ENCODE data around the gene SDCCAG8.

Gene SDCCAG8

DNA sequence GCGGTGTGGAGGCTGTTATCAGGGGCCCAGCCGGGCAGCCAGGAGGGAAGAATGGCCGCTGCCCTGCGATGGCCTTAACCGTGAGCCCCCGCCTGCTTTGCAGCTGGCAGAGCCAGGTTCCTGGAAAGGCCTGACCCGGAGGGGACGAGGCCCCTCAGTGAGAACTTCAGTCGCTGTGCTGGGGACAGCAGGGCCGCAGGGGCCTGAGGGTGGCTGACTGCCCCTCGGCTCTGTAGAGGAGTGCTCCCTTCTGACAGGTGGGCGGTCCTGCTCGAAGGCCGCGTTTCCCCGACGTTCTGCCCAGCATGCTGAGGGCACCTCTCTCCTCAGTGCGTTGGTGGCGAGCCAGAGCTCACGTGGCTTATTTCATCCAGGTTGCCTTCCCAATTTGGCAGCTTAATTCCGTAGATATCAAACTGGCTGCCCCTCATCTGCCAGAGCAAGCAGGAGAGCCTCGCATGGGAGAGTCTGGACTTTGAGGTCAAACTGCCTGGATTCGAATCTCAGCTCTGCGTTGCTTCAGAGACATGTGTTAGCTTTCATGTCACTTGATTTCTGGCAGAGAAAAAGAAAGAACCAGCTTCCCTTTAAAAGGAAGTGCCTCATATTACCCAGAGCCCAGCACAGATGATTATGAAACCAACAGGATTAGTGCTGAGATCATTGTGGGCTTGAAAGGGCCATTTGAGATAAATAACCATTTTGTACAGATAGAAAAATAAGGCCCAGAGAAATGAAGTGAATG, 239.8 kb downstream of the SDCCAG8 start:
- Mint-ChIP-seq H3K4me3 (no peak overlapping the region), H3K27me3 (no peaks in the 10 kb centered on the region), H3K9me3 (no peaks in the 10 kb centered on the region), H3K27ac (peak overlapping the region in 1 of 2 donors; percentile 81), H3K4me1 (ENCODE audit: low read depth in 2 of 2) (peaks cover 5 to 6% of the 10 kb centered on the region in 2 donors), H3K36me3 (ENCODE audit: insufficient read depth) (peaks cover 20% of the 10 kb centered on the region)
- ATAC-seq (replicated peaks) (no peak), DNase-seq (no peak)

DNA sequence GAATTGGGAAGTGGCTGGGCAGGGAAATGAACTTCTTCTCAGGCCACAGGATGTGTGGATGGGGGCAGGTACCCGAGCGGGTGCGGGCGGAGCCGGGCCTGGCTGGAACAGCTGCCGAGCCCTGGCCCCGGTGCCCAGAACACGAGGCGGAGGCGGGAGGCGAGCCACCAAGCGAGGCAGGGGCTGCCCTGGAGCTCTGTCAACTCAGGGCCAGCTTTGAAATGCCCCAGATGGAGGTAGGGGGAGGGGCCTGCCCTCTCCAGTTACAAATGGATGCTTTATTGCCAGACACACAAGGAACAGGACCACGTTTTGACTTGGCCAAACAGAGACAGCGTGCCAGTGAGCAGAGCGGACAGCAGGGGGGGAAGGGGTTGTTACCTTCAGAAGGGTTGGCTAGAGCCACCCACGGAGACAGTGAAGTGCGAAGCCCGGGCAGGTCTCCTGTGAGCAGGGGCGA, 240.4 kb downstream of the SDCCAG8 start:
- H3K27ac Mint-ChIP-seq = peak overlapping the region; percentile 28 to 81
- H3K27me3 Mint-ChIP-seq = no peaks in the 10 kb centered on the region
- peak overlapping the region in 1 of 2 donors; percentile 10 for H3K4me3 Mint-ChIP-seq
- peaks cover 5 to 6% of the 10 kb centered on the region in 2 donors for H3K4me1 Mint-ChIP-seq (ENCODE audit: low read depth in 2 of 2)
- no peaks in the 10 kb centered on the region for H3K9me3 Mint-ChIP-seq
- peaks cover 20% of the 10 kb centered on the region for H3K36me3 Mint-ChIP-seq (ENCODE audit: insufficient read depth)
- ATAC-seq (replicated peaks) = no peak
- no peak for DNase-seq

DNA sequence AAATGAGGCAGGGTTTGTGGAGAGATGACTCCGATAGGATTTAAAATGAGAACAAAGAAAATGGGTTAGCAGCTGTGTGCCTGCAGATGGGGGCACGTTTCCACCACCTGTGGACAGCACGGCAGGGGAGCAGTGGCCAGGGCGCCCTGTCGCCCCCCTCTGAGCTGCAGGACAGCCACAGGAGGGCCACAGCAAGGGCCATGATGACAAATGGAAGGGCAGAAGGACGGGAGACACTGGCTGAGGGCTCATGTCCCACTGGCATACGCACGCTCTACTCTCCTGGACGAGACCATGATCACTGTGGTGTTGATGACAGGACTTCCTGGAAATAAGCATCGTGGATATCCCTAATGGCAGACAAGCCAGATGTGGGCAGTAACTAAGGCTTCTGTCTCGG, 241.0 kb downstream of the SDCCAG8 start:
- ATAC-seq (replicated peaks) (no peak), DNase-seq (no peak)
- peak overlapping the region in 1 of 2 donors; percentile 81 for H3K27ac Mint-ChIP-seq
- H3K4me1 Mint-ChIP-seq (ENCODE audit: low read depth in 2 of 2) = peaks cover 5 to 6% of the 10 kb centered on the region in 2 donors
- H3K36me3 Mint-ChIP-seq (ENCODE audit: insufficient read depth) = peaks cover 20% of the 10 kb centered on the region
- H3K27me3 Mint-ChIP-seq = no peaks in the 10 kb centered on the region
- no peak overlapping the region for H3K4me3 Mint-ChIP-seq
- H3K9me3 Mint-ChIP-seq = no peaks in the 10 kb centered on the region

DNA sequence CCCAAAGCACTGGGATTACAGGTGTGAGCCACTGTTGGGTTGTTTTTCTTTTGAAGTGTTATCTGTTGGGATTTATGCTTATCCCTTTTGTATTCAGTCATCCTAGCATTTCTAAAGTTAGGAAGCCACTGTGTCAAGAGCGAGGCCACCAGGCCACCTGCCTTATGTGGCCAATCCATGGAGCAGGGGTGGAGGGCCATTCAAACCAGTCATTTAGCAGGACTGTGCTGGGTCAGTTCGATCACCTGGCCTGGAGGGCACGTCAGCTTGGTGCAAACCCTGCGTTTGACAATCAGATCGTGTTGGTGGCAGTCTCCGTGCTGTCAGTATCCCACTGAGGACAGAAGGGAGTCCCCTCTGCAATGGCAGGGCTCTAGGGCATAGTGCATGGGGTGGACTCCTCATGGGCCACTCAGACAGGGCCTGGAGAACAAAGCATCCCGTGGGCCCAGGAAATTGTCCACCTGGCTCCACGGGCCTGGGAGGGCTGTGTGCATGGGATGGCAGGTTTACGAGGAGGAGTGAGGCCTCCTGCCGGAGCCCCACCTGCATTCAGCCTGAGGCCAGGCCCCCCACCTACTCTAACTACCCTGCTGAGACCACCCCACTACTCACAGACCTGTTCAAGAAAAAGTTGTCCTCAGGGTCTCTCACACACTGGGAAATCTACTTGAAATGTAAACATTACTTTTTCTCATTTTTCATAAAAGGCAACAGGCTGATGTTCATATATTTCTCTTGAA, 242.3 kb downstream of the SDCCAG8 start:
- Mint-ChIP-seq H3K4me3 (no peak overlapping the region), H3K4me1 (ENCODE audit: low read depth in 2 of 2) (peaks cover 5 to 6% of the 10 kb centered on the region in 2 donors), H3K9me3 (no peaks in the 10 kb centered on the region), H3K27ac (peak overlapping the region; percentile 13 to 46), H3K27me3 (no peaks in the 10 kb centered on the region), H3K36me3 (ENCODE audit: insufficient read depth) (peaks cover 22% of the 10 kb centered on the region)
- DNase-seq (no peak), ATAC-seq (replicated peaks) (no peak)

GRCh38 chr1:243499248-243499647, 243.4 kb downstream of the SDCCAG8 start:
- H3K36me3 Mint-ChIP-seq (ENCODE audit: insufficient read depth) = peaks cover 28% of the 10 kb centered on the region
- no peak overlapping the region for H3K27ac Mint-ChIP-seq
- H3K9me3 Mint-ChIP-seq = no peaks in the 10 kb centered on the region
- no peak for DNase-seq
- no peak overlapping the region for H3K4me3 Mint-ChIP-seq
- no peaks in the 10 kb centered on the region for H3K27me3 Mint-ChIP-seq
- H3K4me1 Mint-ChIP-seq (ENCODE audit: low read depth in 2 of 2) = peaks cover 5 to 6% of the 10 kb centered on the region in 2 donors
- ATAC-seq (replicated peaks) = no peak

DNA sequence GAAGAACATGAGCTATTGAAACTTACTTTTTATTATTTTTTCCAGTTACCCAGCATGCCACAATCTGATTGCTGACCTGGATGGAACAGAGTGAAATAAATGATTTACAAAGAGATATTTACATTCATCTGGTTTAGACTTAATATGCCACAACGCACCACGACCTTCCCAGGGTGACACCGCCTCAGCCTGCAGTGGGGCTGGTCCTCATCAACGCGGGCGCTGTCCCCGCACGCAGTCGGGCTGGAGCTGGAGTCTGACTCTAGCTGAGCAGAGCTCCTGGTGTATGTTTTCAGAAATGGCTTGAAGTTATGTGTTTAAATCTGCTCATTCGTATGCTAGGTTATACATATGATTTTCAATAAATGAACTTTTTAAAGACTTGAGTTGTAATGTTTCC, 243.9 kb downstream of the SDCCAG8 start:
- ATAC-seq (replicated peaks) (no peak), DNase-seq (no peak)
- H3K4me3 Mint-ChIP-seq = no peak overlapping the region
- H3K27ac Mint-ChIP-seq = no peak overlapping the region
- H3K4me1 Mint-ChIP-seq (ENCODE audit: low read depth in 2 of 2) = peaks cover 5 to 6% of the 10 kb centered on the region in 2 donors
- H3K27me3 Mint-ChIP-seq = no peaks in the 10 kb centered on the region
- H3K9me3 Mint-ChIP-seq = no peaks in the 10 kb centered on the region
- H3K36me3 Mint-ChIP-seq (ENCODE audit: insufficient read depth) = peaks cover 29% of the 10 kb centered on the region

DNA sequence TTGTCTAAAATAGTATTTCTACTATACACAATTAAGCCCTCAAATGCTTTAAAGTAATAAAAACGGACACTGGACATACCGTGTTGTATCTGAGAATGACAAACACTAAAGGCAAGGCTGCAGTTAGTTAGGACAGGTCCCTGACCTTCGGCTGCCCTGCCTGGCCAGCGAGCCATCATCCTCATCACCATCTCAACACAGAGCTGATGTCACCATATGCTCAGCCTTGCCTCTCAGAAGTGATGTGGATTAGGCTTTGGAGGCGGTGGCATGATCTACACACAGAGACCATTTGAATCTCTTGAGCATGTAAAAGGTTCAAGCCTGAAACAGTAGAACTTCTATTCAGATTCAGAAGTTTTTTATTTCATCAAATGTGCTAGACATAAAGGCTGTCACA, 244.7 kb downstream of the SDCCAG8 start:
- Mint-ChIP-seq H3K4me1 (ENCODE audit: low read depth in 2 of 2) (peaks cover 5 to 6% of the 10 kb centered on the region in 2 donors), H3K27me3 (no peaks in the 10 kb centered on the region), H3K9me3 (no peaks in the 10 kb centered on the region), H3K27ac (no peak overlapping the region), H3K36me3 (ENCODE audit: insufficient read depth) (peaks cover 36% of the 10 kb centered on the region), H3K4me3 (no peak overlapping the region)
- DNase-seq (no peak), ATAC-seq (replicated peaks) (no peak)

- DNase-seq = no peak
- Mint-ChIP-seq H3K4me1 (ENCODE audit: low read depth in 2 of 2) (peaks cover 4 to 5% of the 10 kb centered on the region in 2 donors), H3K36me3 (ENCODE audit: insufficient read depth) (peaks cover 37% of the 10 kb centered on the region), H3K27me3 (no peaks in the 10 kb centered on the region), H3K4me3 (no peak overlapping the region), H3K9me3 (no peaks in the 10 kb centered on the region), H3K27ac (no peak overlapping the region)
- no peak for ATAC-seq (replicated peaks)
Observed at GRCh38 chr1:243501002-243501401, 245.2 kb downstream of the SDCCAG8 start.

DNA sequence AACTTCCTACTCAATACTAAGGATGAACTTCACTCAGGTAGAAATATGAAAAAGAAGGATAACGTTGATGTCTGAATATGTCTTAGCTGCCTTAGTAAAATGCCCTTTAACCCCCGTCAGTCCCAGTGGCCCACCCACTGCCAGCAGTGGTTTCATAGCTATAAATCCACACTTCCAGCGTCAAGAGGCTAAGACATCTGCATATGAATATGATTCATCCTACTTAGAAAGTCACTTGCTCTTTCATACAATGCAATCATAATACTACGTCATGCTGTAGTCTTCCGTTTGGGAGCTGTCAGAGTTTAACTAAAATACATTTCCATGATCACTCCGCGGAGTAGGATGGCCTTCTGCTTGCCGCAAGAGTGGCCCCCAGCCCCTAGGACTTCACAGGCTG, 247.3 kb downstream of the SDCCAG8 start:
- Mint-ChIP-seq H3K4me1 (ENCODE audit: low read depth in 2 of 2) (peaks cover 10 to 22% of the 10 kb centered on the region in 2 donors), H3K36me3 (ENCODE audit: insufficient read depth) (peaks cover 37% of the 10 kb centered on the region), H3K9me3 (no peaks in the 10 kb centered on the region), H3K4me3 (no peak overlapping the region), H3K27me3 (no peaks in the 10 kb centered on the region), H3K27ac (peak overlapping the region; percentile 12 to 86)
- ATAC-seq (replicated peaks) (no peak), DNase-seq (no peak)

DNA sequence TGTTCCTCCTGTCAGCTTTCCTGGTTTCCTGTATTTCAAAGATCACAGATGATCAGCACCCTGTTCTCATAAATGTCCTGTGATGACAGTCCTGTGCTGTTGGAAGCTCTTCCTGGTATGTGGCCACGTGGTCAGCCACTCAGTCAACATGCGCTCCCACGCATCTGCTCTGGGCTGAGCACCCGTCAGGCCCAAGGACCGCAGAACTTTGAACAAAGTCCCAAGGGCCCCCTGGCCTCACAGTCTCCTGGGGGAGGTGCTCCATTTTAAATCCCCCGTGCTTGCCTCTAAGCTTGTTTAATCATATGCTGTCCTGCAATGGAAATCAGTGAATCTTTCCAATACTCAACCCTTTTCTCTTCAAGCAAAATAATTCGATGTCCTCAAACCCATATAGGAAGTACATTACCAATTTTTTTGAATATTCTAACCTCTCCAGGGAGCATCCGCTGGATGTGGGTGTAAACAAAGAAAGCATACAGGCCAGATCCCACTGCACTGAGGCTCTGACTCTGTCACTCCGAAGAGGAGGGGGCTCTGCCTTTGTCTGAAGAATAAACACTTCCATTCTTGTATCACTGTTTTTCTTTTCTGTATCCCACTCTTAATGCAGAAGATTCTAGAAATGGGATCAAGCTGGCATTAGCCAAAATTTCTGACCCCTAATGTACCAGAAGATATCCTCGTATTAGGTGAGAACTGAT, 250.3 kb downstream of the SDCCAG8 start:
- no peaks in the 10 kb centered on the region for H3K27me3 Mint-ChIP-seq
- DNase-seq = no peak
- H3K27ac Mint-ChIP-seq = peak overlapping the region in 1 of 2 donors; percentile 47
- H3K4me3 Mint-ChIP-seq = no peak overlapping the region
- ATAC-seq (replicated peaks) = no peak
- peaks cover 47% of the 10 kb centered on the region for H3K36me3 Mint-ChIP-seq (ENCODE audit: insufficient read depth)
- H3K4me1 Mint-ChIP-seq (ENCODE audit: low read depth in 2 of 2) = peaks cover 30 to 34% of the 10 kb centered on the region in 2 donors
- H3K9me3 Mint-ChIP-seq = no peaks in the 10 kb centered on the region

GRCh38 chr1:243507001-243507671, 251.3 kb downstream of the SDCCAG8 start:
- Mint-ChIP-seq H3K9me3 (no peaks in the 10 kb centered on the region), H3K27ac (peak overlapping the region; percentile 47 to 66), H3K27me3 (no peaks in the 10 kb centered on the region), H3K4me1 (ENCODE audit: low read depth in 2 of 2) (peaks cover 32 to 34% of the 10 kb centered on the region in 2 donors), H3K4me3 (peak overlapping the region in 1 of 2 donors; percentile 33), H3K36me3 (ENCODE audit: insufficient read depth) (peaks cover 55% of the 10 kb centered on the region)
- no peak for DNase-seq
- ATAC-seq (replicated peaks) = no peak

- Mint-ChIP-seq H3K36me3 (ENCODE audit: insufficient read depth) (peaks cover 50% of the 10 kb centered on the region), H3K4me1 (ENCODE audit: low read depth in 2 of 2) (peaks cover 32 to 34% of the 10 kb centered on the region in 2 donors)
- peak; percentile 9 for ATAC-seq (replicated peaks)
Observed at GRCh38 chr1:243507672-243508302, 251.9 kb downstream of the SDCCAG8 start.

More at GRCh38 chr1:243507672-243508302, 251.9 kb downstream of the SDCCAG8 start:
- DNase-seq = no peak
- Mint-ChIP-seq H3K9me3 (no peaks in the 10 kb centered on the region), H3K27me3 (no peaks in the 10 kb centered on the region), H3K27ac (peak overlapping the region; percentile 47 to 91), H3K4me3 (peak overlapping the region; percentile 71 to 73)

All from effector memory CD8-positive, alpha-beta T cell (primary cell).